Heart left ventricle (tissue), 13 donors: ENCODE data around the gene PTK7.

Source experiments
- POLR2A ChIP-seq, 2 donors: fragments of 450-650 bp; IDR thresholded peaks; one replicate each; pipeline ENCODE4 v1.6.1; 2017; ENCODE audit warnings: antibody characterized with exemption in 2 of 2, mild to moderate bottlenecking in 2 of 2, moderate library complexity in 2 of 2
- TF ChIP-seq, protein P1 (sequence below), 12 donors: fragments of 200-600 bp; sonication (generic) in 4 of 12; IDR thresholded peaks; one replicate each; pipeline versions ENCODE4 v1.5.0 to v1.8.0; 2018 to 2022; ENCODE audit warnings: antibody characterized with exemption in 12 of 12, mild to moderate bottlenecking in 5 of 12
- donor health status: ischemic (EF 13 %, LVEDD 7.1; RV severe dilation, severe dysfunction).
- donor health status: DM: no; HTN: yes; CAD: no.
- donor health status: DM: no; HTN: no; CAD: no.
- donor health status: ischemic (EF 25% LVEDD 6.9; RV normal size, moderate dysfunction).
- donor health status: ischemic (EF 25% LVEDD 5.7; RV mildly dilated, moderate dysfunction).
- donor health status: ischemic (EF 35%, LVEDD 5.7; RV mildly dilated, moderate dysfunction).
- donor health status: nonischemic (EF 11% LVEDD 7.7; RV severe dilation, severe dysfunction).
- donor health status: DM: yes; HTN: yes; CAD: no.
- donor health status: PGD.
- donor health status: ischemic (EF 29% LVEDD 5.4; RV normal size, mild dysfunction).
- donor health status: nonischemic (EF 23%, LVEDD 6.1; RV moderate dilation, normal function).

DNA sequence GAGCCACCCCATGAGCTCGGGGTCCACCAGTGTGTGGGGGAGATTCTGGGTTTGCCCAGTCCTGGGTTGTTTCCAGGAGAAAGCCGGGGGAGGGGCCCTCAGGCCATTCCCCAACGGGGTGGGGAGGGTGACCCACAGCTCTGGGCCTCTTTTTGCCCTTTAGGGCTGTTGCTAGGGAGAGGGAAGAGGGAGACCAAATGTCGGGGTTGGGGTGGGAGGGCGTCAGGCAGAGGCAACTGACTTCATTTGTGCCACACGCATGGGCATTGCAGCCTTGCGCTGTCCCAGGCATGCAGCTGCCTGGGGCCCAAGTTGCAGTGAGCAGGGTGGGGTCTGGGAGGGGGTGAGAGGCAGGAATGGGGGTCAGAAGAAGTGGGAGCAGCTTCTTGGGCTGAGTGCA is 103.9 kb downstream of the PTK7 start:
- TF ChIP-seq, protein P1, sequence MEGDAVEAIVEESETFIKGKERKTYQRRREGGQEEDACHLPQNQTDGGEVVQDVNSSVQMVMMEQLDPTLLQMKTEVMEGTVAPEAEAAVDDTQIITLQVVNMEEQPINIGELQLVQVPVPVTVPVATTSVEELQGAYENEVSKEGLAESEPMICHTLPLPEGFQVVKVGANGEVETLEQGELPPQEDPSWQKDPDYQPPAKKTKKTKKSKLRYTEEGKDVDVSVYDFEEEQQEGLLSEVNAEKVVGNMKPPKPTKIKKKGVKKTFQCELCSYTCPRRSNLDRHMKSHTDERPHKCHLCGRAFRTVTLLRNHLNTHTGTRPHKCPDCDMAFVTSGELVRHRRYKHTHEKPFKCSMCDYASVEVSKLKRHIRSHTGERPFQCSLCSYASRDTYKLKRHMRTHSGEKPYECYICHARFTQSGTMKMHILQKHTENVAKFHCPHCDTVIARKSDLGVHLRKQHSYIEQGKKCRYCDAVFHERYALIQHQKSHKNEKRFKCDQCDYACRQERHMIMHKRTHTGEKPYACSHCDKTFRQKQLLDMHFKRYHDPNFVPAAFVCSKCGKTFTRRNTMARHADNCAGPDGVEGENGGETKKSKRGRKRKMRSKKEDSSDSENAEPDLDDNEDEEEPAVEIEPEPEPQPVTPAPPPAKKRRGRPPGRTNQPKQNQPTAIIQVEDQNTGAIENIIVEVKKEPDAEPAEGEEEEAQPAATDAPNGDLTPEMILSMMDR (IDR thresholded peaks at IDR 0.05) = no peak
- TF ChIP-seq POLR2A (IDR thresholded peaks at IDR 0.05) = no peak
